ENCODE measurements around the gene SPIRE1.

Gene SPIRE1

GRCh38 chr18:12657684-12658425 is at the start of gene SPIRE1:
Gene SPIRE1 (minus strand): TSS chr18:12658107. CDS start chr18:12657866, 241 bp downstream.
- DNase-seq = peak; percentile 76 to 90
- peak within 1 kb of the TSS; percentile 97 to 99 for H3K27ac ChIP-seq
- H3K4me1 ChIP-seq = peaks cover 0 to 22% (median 10%) of the 10 kb centered on the region in 4 donors
- H3K27me3 ChIP-seq = no peaks in the 10 kb centered on the region
- TF ChIP-seq, protein P1, sequence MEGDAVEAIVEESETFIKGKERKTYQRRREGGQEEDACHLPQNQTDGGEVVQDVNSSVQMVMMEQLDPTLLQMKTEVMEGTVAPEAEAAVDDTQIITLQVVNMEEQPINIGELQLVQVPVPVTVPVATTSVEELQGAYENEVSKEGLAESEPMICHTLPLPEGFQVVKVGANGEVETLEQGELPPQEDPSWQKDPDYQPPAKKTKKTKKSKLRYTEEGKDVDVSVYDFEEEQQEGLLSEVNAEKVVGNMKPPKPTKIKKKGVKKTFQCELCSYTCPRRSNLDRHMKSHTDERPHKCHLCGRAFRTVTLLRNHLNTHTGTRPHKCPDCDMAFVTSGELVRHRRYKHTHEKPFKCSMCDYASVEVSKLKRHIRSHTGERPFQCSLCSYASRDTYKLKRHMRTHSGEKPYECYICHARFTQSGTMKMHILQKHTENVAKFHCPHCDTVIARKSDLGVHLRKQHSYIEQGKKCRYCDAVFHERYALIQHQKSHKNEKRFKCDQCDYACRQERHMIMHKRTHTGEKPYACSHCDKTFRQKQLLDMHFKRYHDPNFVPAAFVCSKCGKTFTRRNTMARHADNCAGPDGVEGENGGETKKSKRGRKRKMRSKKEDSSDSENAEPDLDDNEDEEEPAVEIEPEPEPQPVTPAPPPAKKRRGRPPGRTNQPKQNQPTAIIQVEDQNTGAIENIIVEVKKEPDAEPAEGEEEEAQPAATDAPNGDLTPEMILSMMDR (IDR thresholded peaks at IDR 0.05) = no peak
- intact Hi-C loops (cut with DNase I; ENCODE audit: low total_unique reads) = loop anchor here (5.0 to 10.0 kb wide), 2 partner anchors 251 to 383 kb away; partner anchors contain the start of gene PRELID3A
- H3K36me3 ChIP-seq = peaks cover 0 to 8% (median 0%) of the 10 kb centered on the region in 3 donors
- peak within 1 kb of the TSS; percentile 77 to 83 for H3K4me3 ChIP-seq
- no peaks in the 10 kb centered on the region for H3K9me3 ChIP-seq

DNA sequence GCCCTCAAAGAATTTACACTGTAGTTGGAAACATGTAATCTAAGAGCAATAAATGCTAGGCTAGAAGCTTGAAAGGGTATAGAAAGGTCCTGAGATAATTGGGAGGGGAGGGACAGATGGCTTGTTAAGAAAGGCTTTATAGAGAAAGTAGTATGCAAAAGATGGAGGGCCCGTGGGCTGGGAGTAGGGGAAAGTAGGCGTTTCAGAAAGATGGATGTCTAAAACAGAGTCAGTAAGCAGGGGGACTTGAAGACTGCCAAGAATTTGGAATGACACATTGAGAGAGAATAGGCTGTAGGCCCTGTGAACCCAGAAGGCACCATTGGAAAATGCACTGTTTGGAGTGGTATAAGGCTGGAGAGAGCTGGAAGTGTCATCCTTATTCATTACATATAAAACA is 45.8 kb upstream of the SPIRE1 start:
- no peaks in the 10 kb centered on the region for H3K27me3 ChIP-seq
- intact Hi-C loops (cut with DNase I; ENCODE audit: low total_unique reads) = no loop called here
- H3K9me3 ChIP-seq = no peaks in the 10 kb centered on the region
- H3K4me1 ChIP-seq = peaks cover 0 to 38% (median 25%) of the 10 kb centered on the region in 4 donors
- H3K36me3 ChIP-seq = peaks cover 25 to 27% (median 25%) of the 10 kb centered on the region in 3 donors
- H3K27ac ChIP-seq = peak overlapping the region; percentile 93 to 95
- peak overlapping the region; percentile 88 to 90 for H3K4me3 ChIP-seq
- TF ChIP-seq, protein P1 (IDR thresholded peaks at IDR 0.05) = no peak
- no peak for DNase-seq

DNA sequence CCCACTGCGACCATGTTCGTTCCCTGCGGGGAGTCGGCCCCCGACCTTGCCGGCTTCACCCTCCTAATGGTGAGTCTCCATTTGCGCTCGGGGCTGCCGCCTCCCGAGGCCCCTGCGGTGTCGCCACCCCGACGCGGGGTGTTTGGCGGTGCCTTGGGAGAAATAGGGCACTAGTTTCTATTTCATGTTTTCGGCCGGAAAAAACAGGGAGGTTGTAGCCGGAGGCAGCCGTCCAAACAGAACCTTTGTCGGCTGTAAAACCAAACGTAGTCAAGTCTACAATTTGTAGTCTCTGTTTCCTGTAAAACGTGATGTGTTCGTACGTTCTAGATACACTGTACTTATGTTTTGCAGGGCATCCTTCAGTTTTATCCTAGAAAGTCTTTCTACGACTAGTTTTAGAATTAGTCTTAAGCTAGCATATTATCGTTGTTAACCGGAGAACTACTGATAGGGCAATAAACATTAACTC is 45.2 kb upstream of the SPIRE1 start:
- no peaks in the 10 kb centered on the region for H3K9me3 ChIP-seq
- DNase-seq = no peak
- peaks cover 0 to 38% (median 25%) of the 10 kb centered on the region in 4 donors for H3K4me1 ChIP-seq
- H3K27me3 ChIP-seq = no peaks in the 10 kb centered on the region
- H3K27ac ChIP-seq = peak overlapping the region; percentile 93 to 95
- peaks cover 20 to 29% (median 21%) of the 10 kb centered on the region in 3 donors for H3K36me3 ChIP-seq
- intact Hi-C loops (cut with DNase I; ENCODE audit: low total_unique reads) = no loop called here
- TF ChIP-seq, protein P1 (IDR thresholded peaks at IDR 0.05) = no peak
- H3K4me3 ChIP-seq = peak overlapping the region; percentile 88 to 90

- Histone ChIP-seq H3K36me3 (peaks cover 13 to 22% (median 14%) of the 10 kb centered on the region in 3 donors), H3K27me3 (no peaks in the 10 kb centered on the region), H3K4me1 (peaks cover 0 to 38% (median 25%) of the 10 kb centered on the region in 4 donors), H3K4me3 (peak within 1 kb of the TSS; percentile 88 to 90), H3K9me3 (no peaks in the 10 kb centered on the region), H3K27ac (peak within 1 kb of the TSS; percentile 93 to 95)
- TF ChIP-seq, protein P1 (IDR thresholded peaks at IDR 0.05) = no peak
- DNase-seq = peak; percentile 88 to 93
- intact Hi-C loops (cut with DNase I; ENCODE audit: low total_unique reads) = no loop called here
Observed at GRCh38 chr18:12702221-12703095, 44.6 kb upstream of the SPIRE1 start, which contains the start of the genes CEP76 and PSMG2. Gene CEP76 (minus strand): TSS chr18:12702723. CDS start chr18:12702548, 175 bp downstream. Gene PSMG2 (plus strand): TSS chr18:12703042. CDS start chr18:12703108, 66 bp downstream.

GRCh38 chr18:12701161-12701560 is 43.3 kb upstream of the SPIRE1 start:
- TF ChIP-seq, protein P1 (IDR thresholded peaks at IDR 0.05) = no peak
- Histone ChIP-seq H3K4me1 (peaks cover 0 to 38% (median 25%) of the 10 kb centered on the region in 4 donors), H3K36me3 (peaks cover 4 to 14% (median 7%) of the 10 kb centered on the region in 3 donors), H3K9me3 (no peaks in the 10 kb centered on the region), H3K27me3 (no peaks in the 10 kb centered on the region), H3K4me3 (peak overlapping the region; percentile 88 to 90), H3K27ac (no peak overlapping the region)
- no peak for DNase-seq
- intact Hi-C loops (cut with DNase I; ENCODE audit: low total_unique reads) = no loop called here

Data from tibial artery (tissue), 4 donors.